Activated CD8-positive, alpha-beta memory T cell treated with anti-CD3 and anti-CD28 coated beads for 4 hours (primary cell): ENCODE data around the gene XYLT1.

Experiments used
- DNase-seq, 2 donors: peaks; one replicate each; pipeline ENCODE4 v3.0.0-alpha.2; 2020; ENCODE audit warnings: low read depth in 2 of 2

The XYLT1 gene

GRCh38 chr16:17258848-17259713, 211.7 kb downstream of the XYLT1 start:
- no peak for DNase-seq

GRCh38 chr16:17258077-17258599, 212.6 kb downstream of the XYLT1 start:
- DNase-seq: no peak

DNA sequence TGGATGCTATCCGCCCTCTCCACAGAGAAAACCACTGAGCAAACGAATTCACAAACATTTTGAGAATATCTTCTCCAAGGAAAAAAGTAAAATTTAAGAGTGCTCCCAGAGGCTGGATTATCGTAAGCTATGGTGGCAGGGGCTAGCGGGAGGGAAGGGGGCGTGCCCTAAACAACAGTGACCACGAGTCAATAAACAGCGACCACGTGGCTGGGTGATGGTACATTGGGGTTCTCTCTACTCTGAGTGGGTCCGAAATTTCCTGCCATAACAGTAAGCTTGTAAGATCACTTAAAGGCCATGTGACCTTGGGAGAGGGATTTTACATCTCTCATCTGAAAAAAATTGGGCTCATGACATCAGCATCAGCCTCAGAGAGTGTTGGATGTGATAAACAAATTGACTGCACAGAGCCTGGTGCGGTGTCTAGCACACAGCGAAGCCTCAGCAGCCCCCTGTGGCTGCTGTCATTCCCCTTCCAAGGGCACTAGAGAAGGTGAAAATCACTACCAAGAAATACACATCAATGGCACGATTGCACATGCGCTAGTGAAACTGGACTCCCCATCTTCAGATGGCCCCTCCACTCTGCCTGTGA, 213.2 kb downstream of the XYLT1 start:
- no peak for DNase-seq

DNA sequence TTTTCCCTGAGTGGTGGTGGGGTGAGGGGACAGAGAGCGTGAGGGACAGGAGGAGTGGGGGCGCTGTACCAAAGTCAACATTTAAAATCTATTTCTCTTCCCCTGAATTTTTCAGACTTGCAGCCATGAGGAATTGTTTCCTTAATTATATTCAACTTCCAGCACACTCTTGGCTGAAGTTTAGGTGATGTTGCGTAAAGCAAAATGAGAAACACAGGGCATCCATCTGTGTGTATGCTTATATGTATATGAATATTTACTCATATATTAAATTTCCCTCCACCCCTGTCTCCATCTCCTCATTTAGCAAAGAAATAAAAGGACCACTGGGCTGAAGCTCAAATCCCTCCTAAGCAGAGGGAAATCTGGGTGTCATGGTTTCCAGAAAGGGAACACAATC, 218.1 kb downstream of the XYLT1 start:
- no peak for DNase-seq

- no peak for DNase-seq
Measured at GRCh38 chr16:17252064-17252463, 218.7 kb downstream of the XYLT1 start.

DNA sequence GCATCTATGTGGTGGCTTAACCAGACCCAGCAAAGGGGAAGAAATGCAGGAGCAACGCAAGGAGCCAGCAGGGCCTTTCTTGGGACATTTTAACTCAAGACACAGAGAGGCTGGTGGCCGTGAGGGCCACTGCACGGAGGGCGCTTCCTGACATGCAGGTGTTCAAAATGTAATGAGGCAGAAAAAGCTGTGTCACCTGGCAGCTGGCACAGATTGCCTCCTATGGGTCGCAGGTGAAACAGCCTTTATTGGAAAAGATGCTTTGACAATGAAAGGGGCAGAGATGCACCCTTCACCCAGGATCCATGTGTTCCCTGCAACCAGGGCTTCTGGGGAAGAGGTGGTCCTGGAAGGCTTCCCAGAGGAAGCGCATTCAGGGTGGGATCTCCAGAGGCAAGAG, 219.3 kb downstream of the XYLT1 start:
- DNase-seq: no peak

DNA sequence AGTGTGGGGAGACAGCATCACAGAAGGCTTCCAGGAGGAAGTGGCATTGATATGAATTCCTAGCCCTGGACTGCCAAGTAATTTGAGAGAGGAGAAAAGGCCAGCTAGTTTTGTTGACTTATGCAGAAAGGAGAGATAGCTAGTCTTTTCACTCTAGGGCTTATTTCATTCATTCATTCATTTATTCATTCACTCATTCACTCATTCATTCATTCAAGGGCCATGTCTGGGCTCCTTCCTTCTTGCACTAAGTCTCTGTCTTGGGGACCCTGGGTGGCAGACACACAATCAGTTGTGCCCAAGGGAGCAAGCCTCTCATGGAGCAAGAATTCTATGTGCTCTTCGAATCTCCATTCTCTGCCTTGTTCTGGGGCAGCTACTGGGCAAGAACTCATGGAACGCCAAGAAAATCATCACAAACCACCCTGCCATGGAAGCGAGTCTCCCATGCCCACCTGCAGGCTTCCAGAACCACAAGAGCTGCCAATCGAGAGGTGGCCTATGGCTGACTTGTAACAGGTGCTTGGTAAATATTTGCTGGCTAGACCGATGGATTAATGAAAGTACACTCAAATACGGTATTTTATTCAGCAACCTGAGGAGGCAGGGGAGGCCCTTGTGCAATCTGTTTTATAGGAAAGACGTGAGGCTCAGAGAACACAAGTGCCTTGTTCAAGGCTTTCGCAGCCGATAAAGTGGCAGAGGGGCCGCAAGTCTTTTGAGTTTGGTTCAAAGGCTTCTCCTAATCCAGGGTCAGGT, 223.6 kb downstream of the XYLT1 start:
- DNase-seq: no peak

GRCh38 chr16:17246268-17246885, 224.4 kb downstream of the XYLT1 start:
- no peak for DNase-seq

GRCh38 chr16:17245776-17246175, 225.0 kb downstream of the XYLT1 start:
- DNase-seq: no peak

DNA sequence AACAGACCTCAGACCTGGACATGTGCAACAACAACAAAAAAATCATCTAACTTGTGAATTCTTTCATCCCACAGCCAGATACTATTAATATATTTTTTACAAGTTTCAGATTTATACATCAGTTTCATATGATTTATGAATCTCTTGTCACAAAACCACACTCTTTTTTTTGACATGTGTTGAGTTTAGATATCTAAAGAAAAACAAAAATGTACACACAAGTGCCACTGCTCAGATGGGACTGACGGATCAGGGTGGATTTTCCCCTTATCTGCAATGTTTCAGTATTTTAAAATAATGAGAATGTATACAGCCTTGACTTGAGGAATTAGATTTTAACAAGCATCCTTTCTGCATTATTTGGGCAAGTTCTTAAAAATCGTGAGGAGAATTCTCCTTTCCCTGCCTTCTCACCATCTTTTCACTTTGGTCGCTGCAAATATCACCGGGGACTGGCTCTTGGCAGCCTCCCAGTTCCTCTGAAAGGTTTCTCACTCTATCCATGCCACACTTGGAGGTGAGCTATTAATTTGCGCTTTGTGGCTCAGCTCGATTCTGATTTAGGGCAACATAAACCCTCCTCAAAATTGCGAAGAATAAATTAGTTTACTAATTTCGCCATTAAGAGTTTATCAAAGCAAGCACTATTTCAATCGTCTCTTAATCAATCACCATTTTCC, 225.7 kb downstream of the XYLT1 start:
- no peak for DNase-seq

DNA sequence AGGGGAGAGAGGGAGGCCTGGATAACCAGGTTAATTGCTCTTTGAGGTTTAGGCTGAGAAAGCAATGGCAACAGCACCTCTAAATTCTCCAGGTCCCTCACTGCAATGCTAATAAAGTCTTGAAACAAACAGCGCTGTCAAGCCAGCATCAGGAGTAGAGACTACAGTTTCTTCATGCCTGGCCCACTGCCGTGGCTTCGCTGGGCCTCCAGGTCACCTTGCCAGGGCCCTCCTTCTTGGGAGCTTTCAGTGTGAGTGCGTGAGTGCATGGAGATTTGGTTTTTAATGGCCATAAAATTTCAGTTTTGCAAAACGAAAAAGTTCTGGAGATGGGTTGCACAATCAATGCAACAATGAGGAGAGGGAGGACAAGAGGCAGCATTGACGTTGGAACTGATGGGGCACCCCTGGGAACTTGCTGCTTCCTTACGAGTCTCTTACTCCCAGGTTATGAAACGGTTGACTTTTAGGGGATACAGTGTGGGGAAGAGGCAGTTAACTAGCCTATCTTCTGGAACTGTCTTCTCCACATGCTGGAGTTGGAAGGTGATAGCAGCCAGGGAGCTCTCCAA, 229.4 kb downstream of the XYLT1 start:
- DNase-seq: no peak

DNA sequence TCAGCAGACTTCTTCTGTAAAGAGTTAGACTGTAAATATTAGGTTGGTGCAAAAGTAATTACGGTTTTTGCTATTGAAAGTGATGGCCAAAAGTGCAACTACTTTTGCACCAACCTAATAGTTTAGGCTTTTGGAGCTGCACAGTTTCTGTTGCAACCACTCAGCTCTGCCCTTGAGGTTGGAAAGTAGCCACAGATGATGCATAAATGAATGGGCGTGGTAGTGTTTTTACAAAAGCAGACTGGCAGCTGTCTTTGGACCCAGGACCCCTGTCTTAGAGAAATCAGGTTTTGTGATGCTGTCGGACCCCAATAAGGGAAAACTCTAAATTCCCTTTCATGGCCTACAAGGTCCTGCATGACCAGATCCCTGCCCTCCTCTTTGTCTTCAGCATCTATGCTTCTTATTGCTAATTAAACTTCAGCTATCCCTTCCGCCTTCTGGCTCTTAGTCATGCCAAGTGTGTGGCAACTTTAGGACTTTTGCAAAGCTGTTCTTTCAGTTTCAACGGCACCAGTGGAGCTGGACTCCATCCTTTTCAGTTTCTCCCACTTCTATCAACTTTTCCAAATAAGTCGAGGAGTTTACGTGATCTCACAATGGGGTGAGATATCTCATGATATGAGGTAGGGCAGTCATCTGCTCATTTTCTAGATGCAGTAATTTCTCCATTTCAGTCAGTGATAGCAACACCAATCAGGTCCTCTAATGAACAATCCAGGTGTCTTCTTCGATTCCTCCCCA, 232.3 kb downstream of the XYLT1 start:
- no peak for DNase-seq

- DNase-seq: no peak
Measured at GRCh38 chr16:17237350-17237944, 233.3 kb downstream of the XYLT1 start.

DNA sequence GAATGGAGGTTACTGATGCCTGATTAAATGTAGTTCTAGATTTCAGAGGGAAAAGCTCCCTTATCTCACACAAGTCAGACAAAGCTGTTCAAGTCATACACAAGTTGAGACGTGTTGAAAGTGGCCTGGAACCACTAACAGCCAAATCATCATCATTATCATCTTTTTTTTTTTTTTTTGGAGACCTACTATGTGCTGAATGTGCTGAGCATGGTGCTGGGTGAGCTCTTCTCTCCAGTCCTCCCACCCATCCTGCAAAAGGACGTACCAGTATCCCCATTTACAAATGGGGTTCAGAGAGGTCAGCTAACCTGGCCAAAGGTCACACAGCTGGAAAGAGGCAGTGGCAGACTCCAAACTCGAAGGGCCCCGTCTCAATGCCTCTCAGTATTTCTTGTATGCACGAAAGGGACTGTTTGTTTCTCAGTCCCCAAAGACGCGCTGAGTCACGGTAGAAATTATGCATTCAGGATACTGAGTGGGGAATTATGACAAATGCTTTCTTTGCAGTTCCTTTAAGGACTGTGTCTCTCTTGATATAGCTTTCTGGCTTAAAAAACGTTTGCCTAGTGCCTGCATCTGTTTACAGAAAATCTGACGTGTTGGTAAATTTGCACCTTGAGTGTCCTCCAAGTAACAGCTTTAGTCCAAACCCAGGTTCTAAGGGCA, 235.5 kb downstream of the XYLT1 start:
- DNase-seq: no peak

GRCh38 chr16:17233318-17234002, 237.3 kb downstream of the XYLT1 start:
- DNase-seq: no peak

DNA sequence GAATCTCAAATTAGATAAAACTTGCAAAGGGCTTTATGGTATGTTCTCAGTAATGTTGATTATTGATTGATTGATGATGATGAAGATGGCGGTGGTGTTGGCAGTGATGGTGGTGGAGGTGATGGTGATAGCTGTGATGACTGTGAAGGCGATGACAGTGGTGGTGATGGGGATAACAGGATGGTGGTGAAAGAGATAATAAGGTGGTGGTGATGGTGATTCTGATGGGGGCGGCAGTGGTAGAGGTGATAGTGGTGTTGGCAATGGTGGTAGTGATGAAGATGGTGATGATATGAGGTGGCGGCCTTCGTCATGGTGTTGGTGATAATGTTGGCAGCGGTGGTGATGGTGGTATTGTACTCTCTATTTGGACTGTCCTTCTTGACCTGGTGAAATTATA, 238.3 kb downstream of the XYLT1 start:
- no peak for DNase-seq

DNA sequence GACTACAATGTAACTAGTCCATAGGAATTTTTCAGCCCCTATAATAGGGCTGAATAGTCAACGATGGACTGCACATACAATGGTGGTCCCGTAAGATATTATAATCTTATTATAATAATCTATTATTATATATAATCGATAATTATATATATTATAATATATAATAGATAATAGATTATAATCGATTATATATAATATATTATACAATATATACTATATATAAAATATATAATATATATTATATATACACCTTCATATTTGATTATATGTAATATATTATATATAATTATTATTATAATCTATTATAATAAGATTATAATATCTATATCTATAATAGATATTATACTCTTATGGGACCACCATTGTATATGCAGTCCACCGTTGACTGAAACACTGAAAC, 238.8 kb downstream of the XYLT1 start:
- DNase-seq: no peak

GRCh38 chr16:17230932-17231581, 239.7 kb downstream of the XYLT1 start:
- no peak for DNase-seq
